ENCODE measurements around the gene BTNL9. TPM values are rescaled to one million over a fixed set of nuclear protein-coding genes. Genes with fewer than 3 reads are reported as not detected.

The BTNL9 gene
- total RNA-seq, 1 donor from 2014 or later, result 38.5 TPM

GRCh38 chr5:181060231-181060590 is 20.1 kb downstream of the BTNL9 start:
- no peak for DNase-seq
- Histone ChIP-seq H3K4me3 (no peak overlapping the region), H3K27me3 (ENCODE audit: low read depth) (peaks cover 98% of the 10 kb centered on the region), H3K4me1 (peaks cover 19% of the 10 kb centered on the region), H3K36me3 (no peaks in the 10 kb centered on the region), H3K27ac (replicated peaks) (no peak overlapping the region), H3K9me3 (replicated peaks) (no peaks in the 10 kb centered on the region)
- TF ChIP-seq CTCF (IDR thresholded peaks at IDR 0.05; ENCODE audit: borderline replicate concordance), result no peak
- intact Hi-C loops (cut with micrococcal nuclease), result no loop called here

- peaks cover 98% of the 10 kb centered on the region for H3K27me3 ChIP-seq (ENCODE audit: low read depth)
- TF ChIP-seq CTCF (IDR thresholded peaks at IDR 0.05; ENCODE audit: borderline replicate concordance), result no peak
- H3K9me3 ChIP-seq (replicated peaks), result no peaks in the 10 kb centered on the region
- H3K4me3 ChIP-seq, result no peak overlapping the region
- DNase-seq, result no peak
- H3K36me3 ChIP-seq, result no peaks in the 10 kb centered on the region
- intact Hi-C loops (cut with micrococcal nuclease), result no loop called here
- no peak overlapping the region for H3K27ac ChIP-seq (replicated peaks)
- H3K4me1 ChIP-seq, result peaks cover 17% of the 10 kb centered on the region
Observed at GRCh38 chr5:181060924-181061323, 20.9 kb downstream of the BTNL9 start.

GRCh38 chr5:181061645-181062044 is 21.6 kb downstream of the BTNL9 start:
- H3K27ac ChIP-seq (replicated peaks), result no peak overlapping the region
- no peak overlapping the region for H3K4me3 ChIP-seq
- intact Hi-C loops (cut with micrococcal nuclease), result no loop called here
- peaks cover 9% of the 10 kb centered on the region for H3K4me1 ChIP-seq
- H3K36me3 ChIP-seq, result no peaks in the 10 kb centered on the region
- H3K27me3 ChIP-seq (ENCODE audit: low read depth), result peaks cover 98% of the 10 kb centered on the region
- no peaks in the 10 kb centered on the region for H3K9me3 ChIP-seq (replicated peaks)
- TF ChIP-seq CTCF (IDR thresholded peaks at IDR 0.05; ENCODE audit: borderline replicate concordance), result no peak
- no peak for DNase-seq

- DNase-seq, result no peak
- TF ChIP-seq CTCF (IDR thresholded peaks at IDR 0.05; ENCODE audit: borderline replicate concordance), result no peak
Observed at GRCh38 chr5:181062631-181063030, 22.6 kb downstream of the BTNL9 start.

GRCh38 chr5:181063514-181063913 is 23.4 kb downstream of the BTNL9 start:
- H3K4me3 ChIP-seq, result no peak overlapping the region
- no peak for TF ChIP-seq CTCF (IDR thresholded peaks at IDR 0.05; ENCODE audit: borderline replicate concordance)
- peaks cover 96% of the 10 kb centered on the region for H3K27me3 ChIP-seq (ENCODE audit: low read depth)
- no peak overlapping the region for H3K27ac ChIP-seq (replicated peaks)
- peaks cover 8% of the 10 kb centered on the region for H3K4me1 ChIP-seq
- no peaks in the 10 kb centered on the region for H3K9me3 ChIP-seq (replicated peaks)
- intact Hi-C loops (cut with micrococcal nuclease), result no loop called here
- no peaks in the 10 kb centered on the region for H3K36me3 ChIP-seq
- DNase-seq, result no peak

More at GRCh38 chr5:181062631-181063030, 22.6 kb downstream of the BTNL9 start:
- H3K4me1 ChIP-seq, result peaks cover 8% of the 10 kb centered on the region
- no peak overlapping the region for H3K4me3 ChIP-seq
- H3K27me3 ChIP-seq (ENCODE audit: low read depth), result peaks cover 98% of the 10 kb centered on the region
- no peaks in the 10 kb centered on the region for H3K36me3 ChIP-seq
- H3K27ac ChIP-seq (replicated peaks), result no peak overlapping the region
- intact Hi-C loops (cut with micrococcal nuclease), result no loop called here
- H3K9me3 ChIP-seq (replicated peaks), result no peaks in the 10 kb centered on the region

- Histone ChIP-seq H3K27me3 (ENCODE audit: low read depth) (peaks cover 96% of the 10 kb centered on the region), H3K36me3 (no peaks in the 10 kb centered on the region), H3K9me3 (replicated peaks) (no peaks in the 10 kb centered on the region), H3K4me3 (no peak overlapping the region), H3K27ac (replicated peaks) (no peak overlapping the region), H3K4me1 (no peaks in the 10 kb centered on the region)
- intact Hi-C loops (cut with micrococcal nuclease), result no loop called here
- DNase-seq, result no peak
- TF ChIP-seq CTCF (IDR thresholded peaks at IDR 0.05; ENCODE audit: borderline replicate concordance), result no peak
Observed at GRCh38 chr5:181064987-181065386, 24.9 kb downstream of the BTNL9 start.

Measured in left ventricle myocardium inferior (tissue), 1 donor.